GM11168 (cell line): ENCODE data around the gene CARMIL3.
"Not testable (repeated sequence)": the region's sequence is repeated elsewhere in the genome, so short reads cannot be mapped to it uniquely, and the experiment has no call there.

Source experiments
- in situ Hi-C: fragments of 300-500 bp; cut with MboI; formaldehyde crosslinking; loops from one replicate; pipeline ENCODE4 v1.12.0; 2022; ENCODE audit warnings: low sequenced_read_pairs; ENCODE audit not compliant: unreplicated experiment

CARMIL3 gene

GRCh38 chr14:24103451-24103850 is 51.6 kb downstream of the CARMIL3 start:
- in situ Hi-C loops = no loop called here

- in situ Hi-C loops = not testable (repeated sequence)
Measured at GRCh38 chr14:24105609-24106239, 53.9 kb downstream of the CARMIL3 start.

GRCh38 chr14:24106672-24107271 is 55.0 kb downstream of the CARMIL3 start:
- in situ Hi-C loops = no loop called here

- in situ Hi-C loops = no loop called here
Measured at GRCh38 chr14:24108336-24108874, 56.6 kb downstream of the CARMIL3 start.

- in situ Hi-C loops = no loop called here
Measured at GRCh38 chr14:24110060-24110459, 58.3 kb downstream of the CARMIL3 start.

- in situ Hi-C loops = no loop called here
Measured at GRCh38 chr14:24110523-24110922, 58.7 kb downstream of the CARMIL3 start.

- in situ Hi-C loops = no loop called here
Measured at GRCh38 chr14:24113379-24113800, 61.6 kb downstream of the CARMIL3 start.

- in situ Hi-C loops = no loop called here
Measured at GRCh38 chr14:24113801-24114531, 62.2 kb downstream of the CARMIL3 start.

GRCh38 chr14:24114532-24115421 is 63.0 kb downstream of the CARMIL3 start, which contains the start of the genes DCAF11 and NRL:
TSS of gene DCAF11 (plus strand) at chr14:24114777. CDS start at chr14:24115595, 818 bp downstream.
TSS of gene NRL (minus strand) at chr14:24114949. CDS start at chr14:24082848, 32,101 bp downstream.
- in situ Hi-C loops = no loop called here

GRCh38 chr14:24115422-24116127 is 63.8 kb downstream of the CARMIL3 start:
- in situ Hi-C loops = no loop called here

GRCh38 chr14:24116128-24116814 is 64.5 kb downstream of the CARMIL3 start:
- in situ Hi-C loops = no loop called here

GRCh38 chr14:24117179-24117578 is 65.4 kb downstream of the CARMIL3 start:
- in situ Hi-C loops = no loop called here
